ENCODE measurements around the gene OXSR1. TPM values are rescaled to one million over a fixed set of nuclear protein-coding genes. Genes with fewer than 3 reads are reported as not detected.

Gene OXSR1
- total RNA-seq, 2 donors from 2014 or later = 30.5 to 31.0 TPM

DNA sequence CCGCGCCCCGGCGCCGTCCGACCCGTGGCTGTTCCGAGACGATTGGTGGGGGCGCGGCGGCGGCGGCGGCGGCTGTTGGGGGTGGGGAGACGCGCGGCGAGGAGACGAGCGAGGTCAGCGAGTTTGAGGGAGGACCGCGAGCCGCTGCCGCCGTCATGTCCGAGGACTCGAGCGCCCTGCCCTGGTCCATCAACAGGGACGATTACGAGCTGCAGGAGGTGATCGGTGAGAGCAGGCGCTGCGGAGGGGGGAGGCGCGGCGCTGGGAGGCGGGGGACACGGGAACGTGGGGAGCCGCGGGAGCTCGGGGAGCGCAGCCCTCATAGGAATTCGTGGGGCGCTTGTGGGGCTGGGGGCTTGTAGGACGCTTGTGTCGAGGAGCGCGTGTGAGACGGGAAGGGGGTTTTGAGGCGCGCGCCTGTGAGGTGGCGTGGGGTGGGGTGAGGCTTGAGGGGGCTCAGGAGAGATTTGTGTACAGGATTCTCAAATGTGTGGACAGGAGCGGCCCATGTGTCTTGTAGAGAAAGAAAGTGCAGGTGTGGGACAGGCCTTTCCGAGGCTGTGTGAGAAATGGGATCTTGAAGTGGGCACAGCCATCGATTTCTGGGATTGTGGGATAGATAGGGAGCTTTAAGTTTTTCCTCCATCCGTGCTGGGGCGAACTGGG lies 518 bp downstream of the OXSR1 start:
- DNase-seq (ENCODE audit: low spot score) = no peak
- Histone ChIP-seq H3K4me1 (ENCODE audit: control insufficient read depth in 1 of 2, low read depth in 2 of 2) (peaks cover 17 to 32% of the 10 kb centered on the region in 2 donors), H3K9me3 (no peaks in the 10 kb centered on the region), H3K27ac (peak overlapping the region; percentile 82 to 93), H3K4me3 (peak overlapping the region; percentile 85), H3K27me3 (replicated peaks; ENCODE audit: insufficient read depth) (no peaks in the 10 kb centered on the region), H3K36me3 (no peaks in the 10 kb centered on the region)
- no peak for ATAC-seq (ENCODE audit: insufficient number of reproducible peaks, low FRiP score, low read depth)
- TF ChIP-seq, protein P1, sequence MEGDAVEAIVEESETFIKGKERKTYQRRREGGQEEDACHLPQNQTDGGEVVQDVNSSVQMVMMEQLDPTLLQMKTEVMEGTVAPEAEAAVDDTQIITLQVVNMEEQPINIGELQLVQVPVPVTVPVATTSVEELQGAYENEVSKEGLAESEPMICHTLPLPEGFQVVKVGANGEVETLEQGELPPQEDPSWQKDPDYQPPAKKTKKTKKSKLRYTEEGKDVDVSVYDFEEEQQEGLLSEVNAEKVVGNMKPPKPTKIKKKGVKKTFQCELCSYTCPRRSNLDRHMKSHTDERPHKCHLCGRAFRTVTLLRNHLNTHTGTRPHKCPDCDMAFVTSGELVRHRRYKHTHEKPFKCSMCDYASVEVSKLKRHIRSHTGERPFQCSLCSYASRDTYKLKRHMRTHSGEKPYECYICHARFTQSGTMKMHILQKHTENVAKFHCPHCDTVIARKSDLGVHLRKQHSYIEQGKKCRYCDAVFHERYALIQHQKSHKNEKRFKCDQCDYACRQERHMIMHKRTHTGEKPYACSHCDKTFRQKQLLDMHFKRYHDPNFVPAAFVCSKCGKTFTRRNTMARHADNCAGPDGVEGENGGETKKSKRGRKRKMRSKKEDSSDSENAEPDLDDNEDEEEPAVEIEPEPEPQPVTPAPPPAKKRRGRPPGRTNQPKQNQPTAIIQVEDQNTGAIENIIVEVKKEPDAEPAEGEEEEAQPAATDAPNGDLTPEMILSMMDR (IDR thresholded peaks at IDR 0.05) = no peak

DNA sequence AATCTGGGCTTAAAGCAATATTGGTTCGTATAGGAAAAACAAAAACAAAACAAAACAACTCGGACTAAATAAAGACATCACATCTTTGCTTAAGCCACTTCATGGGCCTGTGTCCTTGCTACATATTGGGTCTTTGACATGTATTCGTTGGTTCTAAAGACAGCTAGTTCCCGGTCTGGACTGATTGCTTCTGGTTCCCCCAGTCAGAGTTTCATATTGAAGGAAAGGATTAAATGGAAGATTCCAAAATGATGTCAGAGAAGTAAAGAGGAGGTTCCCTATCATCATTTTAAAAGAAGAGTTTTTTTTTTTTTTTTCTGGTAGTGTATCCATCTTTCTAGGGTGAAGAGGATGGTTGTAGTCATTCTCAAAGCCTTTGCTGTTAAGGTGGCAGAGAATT lies 2.3 kb downstream of the OXSR1 start:
- peak overlapping the region in 1 of 2 donors; percentile 31 for H3K27ac ChIP-seq
- peaks cover 17 to 32% of the 10 kb centered on the region in 2 donors for H3K4me1 ChIP-seq (ENCODE audit: control insufficient read depth in 1 of 2, low read depth in 2 of 2)
- TF ChIP-seq, protein P1 (IDR thresholded peaks at IDR 0.05) = no peak
- no peak overlapping the region for H3K4me3 ChIP-seq
- no peak for DNase-seq (ENCODE audit: low spot score)
- ATAC-seq (ENCODE audit: insufficient number of reproducible peaks, low FRiP score, low read depth) = no peak
- H3K9me3 ChIP-seq = no peaks in the 10 kb centered on the region
- H3K36me3 ChIP-seq = no peaks in the 10 kb centered on the region
- no peaks in the 10 kb centered on the region for H3K27me3 ChIP-seq (replicated peaks; ENCODE audit: insufficient read depth)

DNA sequence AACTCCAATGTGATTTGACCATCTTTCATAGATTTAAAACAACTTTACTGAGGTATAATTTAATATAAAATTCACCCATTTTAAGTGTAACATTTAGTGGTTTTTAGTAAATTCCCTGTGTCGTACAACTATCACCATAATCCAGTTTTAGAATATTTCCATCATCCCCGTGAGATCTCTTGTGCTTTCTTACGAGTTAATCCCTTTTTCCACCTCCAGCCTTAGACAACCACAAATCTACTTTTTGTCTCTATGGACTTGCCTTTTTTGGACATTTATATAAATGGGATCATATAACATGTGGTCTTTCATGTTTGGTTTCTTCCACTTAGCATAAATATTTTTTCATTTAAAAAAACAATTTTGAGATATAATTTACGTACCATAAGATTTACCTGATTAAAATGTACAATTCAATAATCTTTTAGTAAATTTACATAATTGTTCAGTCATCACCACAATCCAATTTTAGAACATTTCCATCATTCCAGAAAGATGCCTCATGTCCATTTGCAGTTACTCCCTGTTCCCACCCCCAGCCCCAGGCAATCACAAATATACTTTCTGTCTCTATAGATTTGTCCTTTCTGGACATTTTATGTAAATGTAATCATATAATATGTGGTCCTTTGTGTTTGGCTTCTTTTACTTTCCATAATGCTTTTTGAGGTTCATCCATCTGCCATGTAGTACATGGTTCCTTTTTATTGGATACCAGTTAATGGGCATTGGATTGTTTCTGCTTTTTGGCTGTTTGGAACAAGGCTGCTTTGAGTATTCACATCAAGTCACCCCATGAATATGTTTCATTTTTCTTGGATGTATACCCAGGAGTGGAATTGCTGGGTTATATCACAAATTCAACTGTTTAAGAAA lies 3.1 kb downstream of the OXSR1 start:
- no peak overlapping the region for H3K4me3 ChIP-seq
- no peaks in the 10 kb centered on the region for H3K9me3 ChIP-seq
- ATAC-seq (ENCODE audit: insufficient number of reproducible peaks, low FRiP score, low read depth) = no peak
- peak overlapping the region in 1 of 2 donors; percentile 40 for H3K27ac ChIP-seq
- H3K36me3 ChIP-seq = no peaks in the 10 kb centered on the region
- DNase-seq (ENCODE audit: low spot score) = no peak
- TF ChIP-seq, protein P1 (IDR thresholded peaks at IDR 0.05) = no peak
- no peaks in the 10 kb centered on the region for H3K27me3 ChIP-seq (replicated peaks; ENCODE audit: insufficient read depth)
- H3K4me1 ChIP-seq (ENCODE audit: control insufficient read depth in 1 of 2, low read depth in 2 of 2) = peaks cover 17 to 32% of the 10 kb centered on the region in 2 donors

DNA sequence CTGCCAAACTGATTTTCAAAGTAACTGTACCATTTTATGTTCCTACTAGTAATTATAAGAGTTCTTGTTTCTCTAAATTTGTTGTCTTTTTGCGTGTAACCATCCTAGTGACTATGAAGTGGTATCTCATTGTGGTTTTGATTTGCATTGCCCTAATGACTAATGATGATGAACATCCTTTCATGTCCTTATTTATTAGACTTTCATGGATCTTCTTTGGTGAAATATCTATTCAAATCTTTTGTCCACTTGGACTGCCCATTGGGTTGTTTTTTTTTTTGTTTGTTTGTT lies 3.6 kb downstream of the OXSR1 start:
- Histone ChIP-seq H3K27me3 (replicated peaks; ENCODE audit: insufficient read depth) (no peaks in the 10 kb centered on the region), H3K36me3 (no peaks in the 10 kb centered on the region), H3K4me1 (ENCODE audit: control insufficient read depth in 1 of 2, low read depth in 2 of 2) (peaks cover 17 to 32% of the 10 kb centered on the region in 2 donors), H3K4me3 (no peak overlapping the region), H3K27ac (peak overlapping the region in 1 of 2 donors; percentile 40), H3K9me3 (no peaks in the 10 kb centered on the region)
- ATAC-seq (ENCODE audit: insufficient number of reproducible peaks, low FRiP score, low read depth) (no peak), DNase-seq (ENCODE audit: low spot score) (no peak)
- TF ChIP-seq, protein P1 (IDR thresholded peaks at IDR 0.05) = no peak

DNA sequence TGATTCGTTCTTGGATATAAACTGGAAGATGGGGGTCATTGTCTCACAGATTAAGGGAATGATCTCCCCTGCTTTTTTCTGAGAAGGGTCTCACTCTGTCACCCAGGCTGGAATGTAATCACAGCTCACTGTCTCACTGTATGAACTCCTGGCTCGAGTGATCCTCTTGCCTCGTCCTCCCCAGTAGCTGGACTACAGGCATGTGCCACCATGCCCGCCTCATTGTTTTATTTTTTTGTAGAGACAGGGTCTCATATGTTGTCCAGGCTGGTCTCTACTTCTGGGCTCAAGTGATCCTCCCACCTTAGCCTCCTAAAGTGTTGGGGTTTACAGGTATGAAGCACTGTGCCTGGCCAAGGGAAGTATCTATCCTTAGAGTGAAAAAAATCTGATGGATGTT lies 5.4 kb downstream of the OXSR1 start:
- TF ChIP-seq, protein P1 (IDR thresholded peaks at IDR 0.05) = no peak
- Histone ChIP-seq H3K27me3 (replicated peaks; ENCODE audit: insufficient read depth) (no peaks in the 10 kb centered on the region), H3K36me3 (no peaks in the 10 kb centered on the region), H3K27ac (no peak overlapping the region), H3K4me3 (no peak overlapping the region), H3K4me1 (ENCODE audit: control insufficient read depth in 1 of 2, low read depth in 2 of 2) (peaks cover 17 to 32% of the 10 kb centered on the region in 2 donors), H3K9me3 (no peaks in the 10 kb centered on the region)
- no peak for ATAC-seq (ENCODE audit: insufficient number of reproducible peaks, low FRiP score, low read depth)
- no peak for DNase-seq (ENCODE audit: low spot score)
